ENCODE measurements around the gene NT5C3B.

DNA sequence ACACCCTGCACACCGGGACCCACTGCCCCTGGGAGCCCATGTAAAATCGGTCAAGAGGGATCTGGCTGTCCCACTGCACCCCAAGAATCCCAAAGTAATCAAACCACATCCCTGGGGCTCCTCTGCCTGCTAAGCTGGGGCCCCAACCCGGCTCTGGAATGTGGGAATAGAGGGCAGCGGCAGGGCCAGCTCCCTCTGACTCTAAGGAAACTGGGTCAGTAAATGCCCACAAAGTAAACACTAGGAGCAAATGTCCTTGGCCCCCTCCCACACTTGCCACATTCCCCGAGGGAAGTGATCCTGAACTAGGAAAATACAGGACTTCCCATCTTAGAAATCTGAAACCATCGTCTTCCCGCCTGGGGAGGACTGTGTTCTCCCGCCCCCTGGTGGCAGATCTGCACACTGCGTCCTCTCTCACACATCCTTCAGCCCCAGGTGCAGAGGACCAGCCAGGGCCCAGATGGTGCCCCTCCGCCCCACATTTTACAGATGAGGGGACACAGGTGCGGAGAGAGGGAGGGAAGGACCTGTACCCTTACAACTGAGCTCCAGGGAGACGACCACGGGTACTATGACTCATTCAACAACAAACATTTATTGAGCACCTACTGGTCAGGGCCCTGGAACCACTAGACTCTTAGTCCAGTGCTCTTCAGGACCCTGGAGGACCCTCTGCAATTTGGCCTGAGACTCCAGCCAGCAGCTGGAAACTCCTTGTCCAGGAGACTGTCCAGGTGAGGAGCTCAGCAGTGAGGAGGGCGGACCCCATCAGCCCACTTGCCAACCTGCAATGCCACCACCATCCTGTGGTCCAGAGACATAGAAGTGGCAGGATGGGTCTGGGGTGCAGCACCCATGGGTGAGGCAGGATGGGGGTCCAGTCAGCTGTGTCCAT lies 34.4 kb downstream of the NT5C3B start:
- TF ChIP-seq FOXM1 (IDR thresholded peaks at IDR 0.05; ENCODE audit: borderline replicate concordance, low read depth): peak; percentile 66; the same call in 1 of the 2 replicates
- TF ChIP-seq, protein P1, sequence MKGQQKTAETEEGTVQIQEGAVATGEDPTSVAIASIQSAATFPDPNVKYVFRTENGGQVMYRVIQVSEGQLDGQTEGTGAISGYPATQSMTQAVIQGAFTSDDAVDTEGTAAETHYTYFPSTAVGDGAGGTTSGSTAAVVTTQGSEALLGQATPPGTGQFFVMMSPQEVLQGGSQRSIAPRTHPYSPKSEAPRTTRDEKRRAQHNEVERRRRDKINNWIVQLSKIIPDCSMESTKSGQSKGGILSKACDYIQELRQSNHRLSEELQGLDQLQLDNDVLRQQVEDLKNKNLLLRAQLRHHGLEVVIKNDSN (IDR thresholded peaks at IDR 0.05): no peak
- TF ChIP-seq TCF12 (IDR thresholded peaks at IDR 0.05; ENCODE audit: low read depth): peak; percentile 91
- TF ChIP-seq TAF1 (IDR thresholded peaks at IDR 0.05; ENCODE audit: low read depth): no peak
- TF ChIP-seq EGR1 (IDR thresholded peaks at IDR 0.05): peak; percentile 74
- TF ChIP-seq EP300 (IDR thresholded peaks at IDR 0.05; ENCODE audit: borderline replicate concordance): peak; percentile 86
- TF ChIP-seq YY1 (IDR thresholded peaks at IDR 0.05; ENCODE audit: low read depth): peak; percentile 49; the same call in 1 of the 2 replicates
- TF ChIP-seq RAD21 (IDR thresholded peaks at IDR 0.05; ENCODE audit: low read depth): peak; percentile 99
- TF ChIP-seq ZBTB7A (IDR thresholded peaks at IDR 0.05; ENCODE audit: low read depth): no peak
- TF ChIP-seq, protein P2, sequence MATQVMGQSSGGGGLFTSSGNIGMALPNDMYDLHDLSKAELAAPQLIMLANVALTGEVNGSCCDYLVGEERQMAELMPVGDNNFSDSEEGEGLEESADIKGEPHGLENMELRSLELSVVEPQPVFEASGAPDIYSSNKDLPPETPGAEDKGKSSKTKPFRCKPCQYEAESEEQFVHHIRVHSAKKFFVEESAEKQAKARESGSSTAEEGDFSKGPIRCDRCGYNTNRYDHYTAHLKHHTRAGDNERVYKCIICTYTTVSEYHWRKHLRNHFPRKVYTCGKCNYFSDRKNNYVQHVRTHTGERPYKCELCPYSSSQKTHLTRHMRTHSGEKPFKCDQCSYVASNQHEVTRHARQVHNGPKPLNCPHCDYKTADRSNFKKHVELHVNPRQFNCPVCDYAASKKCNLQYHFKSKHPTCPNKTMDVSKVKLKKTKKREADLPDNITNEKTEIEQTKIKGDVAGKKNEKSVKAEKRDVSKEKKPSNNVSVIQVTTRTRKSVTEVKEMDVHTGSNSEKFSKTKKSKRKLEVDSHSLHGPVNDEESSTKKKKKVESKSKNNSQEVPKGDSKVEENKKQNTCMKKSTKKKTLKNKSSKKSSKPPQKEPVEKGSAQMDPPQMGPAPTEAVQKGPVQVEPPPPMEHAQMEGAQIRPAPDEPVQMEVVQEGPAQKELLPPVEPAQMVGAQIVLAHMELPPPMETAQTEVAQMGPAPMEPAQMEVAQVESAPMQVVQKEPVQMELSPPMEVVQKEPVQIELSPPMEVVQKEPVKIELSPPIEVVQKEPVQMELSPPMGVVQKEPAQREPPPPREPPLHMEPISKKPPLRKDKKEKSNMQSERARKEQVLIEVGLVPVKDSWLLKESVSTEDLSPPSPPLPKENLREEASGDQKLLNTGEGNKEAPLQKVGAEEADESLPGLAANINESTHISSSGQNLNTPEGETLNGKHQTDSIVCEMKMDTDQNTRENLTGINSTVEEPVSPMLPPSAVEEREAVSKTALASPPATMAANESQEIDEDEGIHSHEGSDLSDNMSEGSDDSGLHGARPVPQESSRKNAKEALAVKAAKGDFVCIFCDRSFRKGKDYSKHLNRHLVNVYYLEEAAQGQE (IDR thresholded peaks at IDR 0.05; ENCODE audit: low read depth): no peak
- TF ChIP-seq, protein P3, sequence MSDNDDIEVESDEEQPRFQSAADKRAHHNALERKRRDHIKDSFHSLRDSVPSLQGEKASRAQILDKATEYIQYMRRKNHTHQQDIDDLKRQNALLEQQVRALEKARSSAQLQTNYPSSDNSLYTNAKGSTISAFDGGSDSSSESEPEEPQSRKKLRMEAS (IDR thresholded peaks at IDR 0.05): peak; percentile 64; the same call in 1 of the 2 replicates
- no peak for TF ChIP-seq CREB1 (IDR thresholded peaks at IDR 0.05; ENCODE audit: low read depth)
- TF ChIP-seq NFIC (IDR thresholded peaks at IDR 0.05): peak; percentile 34; the same call in 1 of the 2 replicates

Measured in Ishikawa (cell line).